Spleen (tissue), 11 donors: ENCODE measurements around the gene ARRDC4. TPM values are rescaled to one million over a fixed set of nuclear protein-coding genes. Genes with fewer than 3 reads are reported as not detected.

Source experiments
- DNase-seq: peaks from one replicate; pipeline ENCODE4 v3.0.0-alpha.2; 2020
- H3K27ac ChIP-seq, 8 donors: fragments of 200-600 bp; sonication (generic) in 7 of 8; 1 replicate in 4 of 8; 2 replicates in 4 of 8; pipeline versions ENCODE4 v1.5.0 to v1.8.0; 2016 to 2021; ENCODE audit warnings: inconsistent platforms in 4 of 8, mild to moderate bottlenecking in 4 of 8, moderate library complexity in 1 of 8
- H3K27me3 ChIP-seq, 7 donors: fragments of 200-600 bp; sonication (generic) in 6 of 7; replicated peaks in 1 of 7; 1 replicate in 4 of 7; 2 replicates in 3 of 7; pipeline versions ENCODE4 v1.5.0 to v1.8.0; 2016 to 2021; ENCODE audit warnings: inconsistent platforms in 3 of 7, mild to moderate bottlenecking in 1 of 7
- H3K36me3 ChIP-seq, 6 donors: fragments of 200-600 bp; sonication (generic) in 5 of 6; 1 replicate in 4 of 6; 2 replicates in 2 of 6; pipeline versions ENCODE4 v1.5.0 to v1.8.0; 2016 to 2021; ENCODE audit warnings: inconsistent platforms in 2 of 6
- H3K4me1 ChIP-seq, 6 donors: fragments of 200-600 bp; sonication (generic) in 5 of 6; 1 replicate in 3 of 6; 2 replicates in 3 of 6; pipeline versions ENCODE4 v1.5.0 to v1.8.0; 2016 to 2021; ENCODE audit warnings: inconsistent platforms in 3 of 6
- H3K4me3 ChIP-seq, 8 donors: fragments of 200-600 bp; sonication (generic) in 7 of 8; 1 replicate in 4 of 8; 2 replicates in 4 of 8; pipeline versions ENCODE4 v1.5.0 to v1.8.0; 2016 to 2021; ENCODE audit warnings: inconsistent platforms in 4 of 8, mild to moderate bottlenecking in 4 of 8, moderate library complexity in 2 of 8
- H3K9me3 ChIP-seq, 8 donors: fragments of 200-600 bp; sonication (generic) in 7 of 8; 1 replicate in 4 of 8; 2 replicates in 4 of 8; pipeline versions ENCODE4 v1.5.0 to v1.8.0; 2016 to 2021; ENCODE audit warnings: inconsistent platforms in 4 of 8
- CTCF ChIP-seq, 11 experiments: fragments of 200-600 bp in 7 of 11; fragments of 450-650 bp in 4 of 11; sonication (generic) in 4 of 11; IDR thresholded peaks in 8 of 11; conservative IDR thresholded peaks in 3 of 11; 1 replicate in 7 of 11; 2 replicates in 4 of 11; pipeline versions ENCODE4 v1.4.0 to v1.8.0; 2016 to 2021; ENCODE audit warnings: antibody characterized with exemption in 11 of 11, inconsistent platforms in 4 of 11, mild to moderate bottlenecking in 1 of 11
- POLR2A ChIP-seq, 3 donors: fragments of 450-650 bp; IDR thresholded peaks; one replicate each; pipeline ENCODE4 v1.5.1; 2017; ENCODE audit warnings: antibody characterized with exemption in 3 of 3, mild to moderate bottlenecking in 1 of 3
- POLR2AphosphoS5 ChIP-seq, 3 donors: sonication (generic); formaldehyde crosslinking; IDR thresholded peaks; one replicate each; pipeline ENCODE4 v1.5.1; 2017; ENCODE audit warnings: antibody characterized with exemption in 3 of 3
- WGBS, 5 donors: extraction: QIAGEN DNeasy Blood & Tissue Kit in 3 of 5; methylation state at CpG; one replicate each; pipeline versions ENCODE4 v1.1.5 to v1.1.7; 2013 to 2018; 5-methylcytosine and 5-hydroxymethylcytosine counted together
- intact Hi-C: fragments of 100-400 bp; cut with DNase I; formaldehyde crosslinking; loops from one replicate; pipeline ENCODE4 v1.15.0; 2023; ENCODE audit warnings: low total_unique reads
- polyA plus RNA-seq, 3 donors: library from polyadenylated mRNA; stranded (reverse); fragments of 200-250 nt; gene quantifications; one replicate each; pipeline ENCODE4 v1.2.1, GENCODE V29; 2013
- total RNA-seq, 7 donors: library from RNA; depleted of rRNA in 3 of 7; stranded (reverse); fragments of >200 nt in 3 of 7; fragmentation: NEBNext Ultra II Directional in 4 of 7; extraction: Animal tissue kit (Norgen Biotek cat#: 25700) in 4 of 7; gene quantifications; one replicate each; pipeline versions ENCODE4 v1.1.0 to v1.2.1, GENCODE V29; 2016 to 2021
- donor health status: healthy with polysubstance abuse.
- donor health status: DM: no; HTN: no; CAD: no; lungs with moderate emphysema.
- donor health status: DM: no; HTN: no; CAD: no.
- donor health status: Bipolar disorder and iron deficiency.
- donor health status: healthy.
- donor health status: DM: no; HTN: no; CAD: no.
- donor health status: DM: yes; HTN: yes; CAD: no.

The ARRDC4 gene
- total and polyA plus RNA-seq, 10 donors: 7.7 to 24.2 (median 14.4) TPM

DNA sequence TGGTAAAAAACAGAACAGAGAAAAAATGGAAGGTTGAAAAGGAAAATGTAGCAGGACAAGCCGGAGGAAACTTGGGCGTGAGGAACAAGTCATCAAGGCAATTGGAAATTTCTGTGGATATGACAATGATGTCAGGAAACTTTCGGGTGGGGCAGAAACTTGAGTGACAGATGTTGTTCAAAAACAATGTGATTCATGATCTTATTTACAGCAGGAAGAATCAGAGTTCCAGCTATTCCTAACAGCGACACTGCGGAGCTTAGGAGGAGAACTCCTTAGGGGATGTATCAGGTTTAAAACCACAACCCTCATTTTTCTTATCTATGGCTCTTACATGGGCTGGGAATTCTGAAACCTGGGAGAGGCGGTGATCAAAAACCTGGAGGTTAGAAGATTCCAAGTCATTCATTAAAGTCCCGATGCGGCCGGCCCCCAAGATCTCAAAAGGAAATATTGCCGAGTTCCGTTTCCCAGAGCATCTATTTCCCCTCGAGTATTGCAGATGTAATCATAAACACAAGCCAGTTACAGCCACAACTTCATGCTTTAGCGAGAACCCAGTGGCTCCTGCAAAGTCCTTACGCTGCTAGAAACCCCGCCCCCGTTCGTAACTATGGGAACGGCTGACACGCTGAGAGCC lies 659 bp upstream of the ARRDC4 start:
- H3K36me3 ChIP-seq: no peaks in the 10 kb centered on the region
- H3K27ac ChIP-seq: peak overlapping the region; percentile 43 to 94 (median 76)
- intact Hi-C loops: no loop called here
- peaks cover 0 to 7% (median 0%) of the 10 kb centered on the region in 8 donors for H3K9me3 ChIP-seq
- peak overlapping the region in 7 of 8 donors; percentile 13 to 95 (median 86) for H3K4me3 ChIP-seq
- WGBS, 5 donors: 7 to 17% (median 8%) methylated on average over 12 to 19 of the region's 19 CpGs
- H3K27me3 ChIP-seq: peaks cover 0 to 9% (median 0%) of the 10 kb centered on the region in 7 donors
- no peak for DNase-seq
- TF ChIP-seq CTCF (IDR thresholded peaks at IDR 0.05 in 8 of 11, conservative IDR thresholded peaks at IDR 0.05 in 3 of 11): peak in 1 of 11 experiments; percentile 32
- no peak for TF ChIP-seq POLR2A (IDR thresholded peaks at IDR 0.05)
- peaks cover 0 to 47% (median 24%) of the 10 kb centered on the region in 6 donors for H3K4me1 ChIP-seq

DNA sequence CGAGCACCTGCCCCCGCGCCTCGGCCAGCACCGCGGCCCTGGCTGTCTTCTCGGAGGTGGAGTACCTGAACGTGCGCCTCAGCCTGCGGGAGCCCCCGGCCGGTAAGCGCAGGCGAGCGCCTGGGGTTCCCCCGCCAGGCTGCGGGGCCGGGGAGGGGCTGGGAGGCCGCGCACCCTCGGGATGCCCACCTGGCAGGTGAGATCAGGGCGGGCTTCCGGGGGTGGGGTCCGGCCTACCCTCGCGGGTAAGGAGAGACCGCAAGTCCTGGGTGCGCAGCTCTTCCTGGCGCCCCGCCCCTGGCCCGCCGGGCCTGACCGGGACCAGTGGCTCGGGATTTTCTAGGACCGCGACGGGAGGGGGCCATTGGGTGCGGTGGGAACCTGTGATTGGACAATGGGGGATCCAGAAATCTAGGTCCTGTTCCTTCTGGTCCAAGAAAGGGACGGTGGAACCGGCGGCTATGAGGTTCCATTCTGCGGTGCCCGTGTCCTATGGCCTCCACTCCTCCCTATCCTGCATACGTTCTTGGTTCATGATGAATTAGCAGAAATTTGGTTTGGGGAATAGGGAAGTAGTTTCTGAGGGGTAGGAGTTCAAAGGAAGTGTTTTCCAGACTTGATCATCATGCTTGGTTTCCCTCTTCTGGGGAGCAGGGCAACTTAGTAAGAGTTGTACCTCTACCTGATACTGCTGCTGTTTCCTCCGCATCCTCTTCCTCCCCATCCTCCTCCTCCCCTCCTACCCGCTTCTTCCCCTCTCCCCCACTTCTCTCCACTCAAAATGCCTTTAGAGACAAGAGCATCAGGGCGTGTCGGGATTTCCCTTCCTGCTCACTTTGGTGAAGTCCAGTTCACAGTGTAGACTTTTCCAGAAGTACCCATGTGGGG lies 808 bp downstream of the ARRDC4 start:
- WGBS, 5 donors: 5 to 16% (median 7%) methylated on average over 20 to 48 of the region's 48 CpGs
- DNase-seq: peak; percentile 91
- Histone ChIP-seq H3K27me3 (peaks cover 0 to 9% (median 0%) of the 10 kb centered on the region in 7 donors), H3K4me3 (peak overlapping the region; percentile 68 to 95 (median 86)), H3K36me3 (peaks cover 0 to 7% (median 0%) of the 10 kb centered on the region in 6 donors), H3K27ac (peak overlapping the region; percentile 70 to 94 (median 90)), H3K4me1 (peaks cover 0 to 62% (median 31%) of the 10 kb centered on the region in 6 donors), H3K9me3 (no peaks in the 10 kb centered on the region)
- TF ChIP-seq POLR2AphosphoS5 (IDR thresholded peaks at IDR 0.05): no peak
- TF ChIP-seq POLR2A (IDR thresholded peaks at IDR 0.05): no peak
- TF ChIP-seq CTCF (IDR thresholded peaks at IDR 0.05 in 8 of 11, conservative IDR thresholded peaks at IDR 0.05 in 3 of 11): no peak
- intact Hi-C loops: no loop called here

GRCh38 chr15:97962263-97962662 lies 1.8 kb downstream of the ARRDC4 start:
- no peaks in the 10 kb centered on the region for H3K9me3 ChIP-seq
- H3K4me3 ChIP-seq: peak overlapping the region in 3 of 8 donors; percentile 87 to 95 (median 95)
- intact Hi-C loops: no loop called here
- H3K27ac ChIP-seq: no peak overlapping the region
- H3K4me1 ChIP-seq: peaks cover 0 to 70% (median 36%) of the 10 kb centered on the region in 6 donors
- H3K27me3 ChIP-seq: peaks cover 0 to 9% (median 0%) of the 10 kb centered on the region in 7 donors
- 79 to 95% (median 85%) methylated on average over 2 of the region's 2 CpGs for WGBS, 5 donors
- no peak for DNase-seq
- TF ChIP-seq POLR2A (IDR thresholded peaks at IDR 0.05): no peak
- TF ChIP-seq POLR2AphosphoS5 (IDR thresholded peaks at IDR 0.05): no peak
- no peak for TF ChIP-seq CTCF (IDR thresholded peaks at IDR 0.05 in 8 of 11, conservative IDR thresholded peaks at IDR 0.05 in 3 of 11)
- H3K36me3 ChIP-seq: peaks cover 0 to 16% (median 0%) of the 10 kb centered on the region in 6 donors
